Colonic mucosa (tissue), 4 donors: ENCODE results near the gene LDHAL6B. TPM values are rescaled to one million over a fixed set of nuclear protein-coding genes. Genes with fewer than 3 reads are reported as not detected.

Experiments used
- DNase-seq: peaks from one replicate; pipeline ENCODE4 v3.0.0-alpha.2; 2020
- H3K27ac ChIP-seq: fragments of 200-600 bp; one replicate; pipeline ENCODE4 v1.8.0; 2021
- H3K27me3 ChIP-seq: fragments of 200-600 bp; one replicate; pipeline ENCODE4 v1.8.0; 2021
- H3K36me3 ChIP-seq: fragments of 200-600 bp; one replicate; pipeline ENCODE4 v1.8.0; 2021
- H3K4me1 ChIP-seq: fragments of 200-600 bp; one replicate; pipeline ENCODE4 v1.8.0; 2021; ENCODE audit warnings: mild to moderate bottlenecking
- H3K4me3 ChIP-seq: fragments of 200-600 bp; one replicate; pipeline ENCODE4 v1.8.0; 2021
- H3K9ac ChIP-seq, 2 donors: one replicate each; pipeline ENCODE4 v1.7.0; 2013; ENCODE audit warnings: control low read depth in 2 of 2, low read depth in 2 of 2, low read length in 2 of 2
- H3K9me3 ChIP-seq: fragments of 200-600 bp; one replicate; pipeline ENCODE4 v1.8.0; 2021
- CTCF ChIP-seq: fragments of 200-600 bp; IDR thresholded peaks from one replicate; pipeline ENCODE4 v1.8.0; 2022; ENCODE audit warnings: antibody characterized with exemption, mild to moderate bottlenecking
- intact Hi-C: fragments of 100-400 bp; cut with DNase I; formaldehyde crosslinking; loops from one replicate; pipeline ENCODE4 v1.14.1; 2022
- total RNA-seq, 2 donors: library from RNA; stranded (reverse); fragmentation: NEBNext Ultra II Directional in 1 of 2; extraction: Animal tissue kit (Norgen Biotek cat#: 25700) in 1 of 2; gene quantifications; one replicate each; pipeline ENCODE4 v1.2.1, GENCODE V29; 2021
- donor health status: healthy.
- donor health status: DM: no; HTN: no; CAD: no.
- donor health status: DM: no; HTN: no; CAD: no.

The LDHAL6B gene
- total RNA-seq, 2 donors from 2014 or later, result not detected

DNA sequence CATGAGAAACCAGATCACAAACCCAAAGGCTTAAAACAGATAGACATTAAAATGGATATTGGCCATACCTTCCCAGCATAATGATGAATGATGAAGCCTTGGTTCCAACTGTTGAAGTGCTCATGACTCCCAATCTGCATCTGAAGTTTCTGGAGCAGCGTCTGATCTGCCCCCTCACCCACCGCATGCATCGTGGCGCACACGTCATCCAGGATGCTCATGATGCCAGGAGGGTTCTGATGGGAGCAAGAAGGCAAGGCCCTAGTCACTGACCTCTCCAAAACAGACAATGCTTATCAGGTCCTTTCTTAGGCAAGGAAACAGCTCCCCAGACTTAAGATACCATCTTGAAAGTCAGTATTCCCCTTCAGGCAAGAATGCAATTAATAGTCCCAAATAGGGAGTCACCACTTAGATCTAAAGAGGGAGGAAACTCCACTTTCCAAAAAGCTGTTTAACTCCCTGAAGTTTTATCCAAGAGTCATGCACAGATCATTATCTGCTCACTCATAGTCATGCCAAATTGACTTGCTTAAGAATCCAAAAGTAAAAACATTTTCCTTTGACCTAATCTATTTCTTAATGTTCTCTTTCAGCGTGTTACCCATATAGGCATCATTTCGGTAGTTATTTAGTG is 2.1 kb downstream of the LDHAL6B start:
- Histone ChIP-seq H3K9me3 (no peaks in the 10 kb centered on the region), H3K4me1 (no peaks in the 10 kb centered on the region), H3K4me3 (no peak overlapping the region), H3K27me3 (no peaks in the 10 kb centered on the region), H3K36me3 (peaks cover 13% of the 10 kb centered on the region), H3K9ac (no peak overlapping the region), H3K27ac (no peak overlapping the region)
- intact Hi-C loops, result no loop called here
- no peak for TF ChIP-seq CTCF
- DNase-seq, result no peak

DNA sequence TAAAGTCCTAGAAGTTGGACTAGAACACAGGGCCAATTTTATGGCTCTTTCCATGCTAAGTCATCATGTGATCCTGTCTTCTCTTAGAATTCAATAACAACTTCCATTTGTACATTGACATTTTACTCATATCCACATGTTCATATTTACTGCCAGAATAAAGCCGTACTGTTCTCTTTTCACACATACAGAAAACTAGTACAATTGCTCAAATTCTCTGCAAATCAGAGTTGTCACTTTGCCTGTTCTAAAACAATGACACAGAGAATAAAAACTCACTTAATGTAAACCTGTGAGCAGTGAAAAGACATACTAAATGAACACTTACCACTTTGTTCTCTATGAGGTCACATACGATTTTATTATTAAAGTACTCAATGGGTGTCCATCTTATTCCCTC is 3.5 kb downstream of the LDHAL6B start:
- no peak for TF ChIP-seq CTCF
- Histone ChIP-seq H3K27me3 (no peaks in the 10 kb centered on the region), H3K9ac (no peak overlapping the region), H3K36me3 (peaks cover 13% of the 10 kb centered on the region), H3K4me3 (no peak overlapping the region), H3K9me3 (no peaks in the 10 kb centered on the region), H3K4me1 (no peaks in the 10 kb centered on the region), H3K27ac (no peak overlapping the region)
- no peak for DNase-seq
- intact Hi-C loops, result no loop called here

DNA sequence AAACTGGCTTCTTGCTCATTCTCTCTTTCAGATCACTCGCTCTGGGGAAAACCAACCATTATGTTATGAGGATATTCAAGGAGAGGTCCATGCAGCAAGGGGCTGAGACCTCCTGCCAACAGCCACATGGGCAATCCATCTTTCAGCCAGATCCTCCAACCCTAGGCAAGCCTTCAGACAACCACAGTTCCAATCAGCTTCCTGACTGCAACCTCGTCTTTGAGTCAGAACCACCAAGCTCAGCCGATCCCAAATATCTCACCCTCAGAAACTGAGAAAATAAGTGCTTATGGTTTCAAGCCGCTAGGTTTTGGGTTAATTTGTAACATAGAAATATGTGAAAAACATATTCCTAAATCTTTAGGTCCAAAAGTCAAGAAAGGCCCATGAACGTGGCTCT is 10.3 kb downstream of the LDHAL6B start:
- Histone ChIP-seq H3K9ac (no peak overlapping the region), H3K27ac (no peak overlapping the region), H3K4me1 (no peaks in the 10 kb centered on the region), H3K27me3 (no peaks in the 10 kb centered on the region), H3K36me3 (no peaks in the 10 kb centered on the region), H3K4me3 (no peak overlapping the region), H3K9me3 (no peaks in the 10 kb centered on the region)
- no peak for DNase-seq
- intact Hi-C loops, result no loop called here
- no peak for TF ChIP-seq CTCF

DNA sequence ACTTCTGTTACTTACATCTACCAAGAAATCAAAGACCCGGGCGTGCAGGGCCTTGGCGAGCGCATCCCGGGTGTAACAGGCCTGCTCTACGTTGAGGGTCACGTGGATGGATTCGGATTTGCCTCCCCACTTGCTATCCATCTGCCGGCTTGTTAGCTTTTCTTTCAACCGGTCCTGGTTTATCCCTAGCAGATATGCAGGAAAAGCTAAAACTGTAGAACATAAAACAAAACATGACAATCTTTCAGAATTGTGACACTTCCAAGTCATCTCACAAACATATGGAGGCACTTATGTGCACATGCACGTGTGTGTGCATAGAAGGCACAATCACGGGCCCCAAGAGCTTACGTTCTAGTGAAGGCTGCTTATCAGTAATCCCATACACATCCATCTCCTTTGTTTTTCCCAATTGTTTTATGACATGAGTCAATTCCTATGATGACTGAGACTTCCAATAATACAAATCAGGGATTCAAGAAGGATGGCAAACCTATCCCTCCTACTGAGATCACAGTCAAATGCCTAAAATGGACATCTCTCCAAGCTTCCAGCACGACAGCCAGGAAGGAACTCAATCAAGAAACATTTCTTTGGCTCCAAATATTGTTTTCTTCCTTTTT is 11.3 kb downstream of the LDHAL6B start:
- peaks cover 6% of the 10 kb centered on the region for H3K36me3 ChIP-seq
- DNase-seq, result no peak
- H3K4me1 ChIP-seq, result no peaks in the 10 kb centered on the region
- no peaks in the 10 kb centered on the region for H3K9me3 ChIP-seq
- no peak overlapping the region for H3K27ac ChIP-seq
- no peak for TF ChIP-seq CTCF
- H3K9ac ChIP-seq, result no peak overlapping the region
- intact Hi-C loops, result no loop called here
- no peaks in the 10 kb centered on the region for H3K27me3 ChIP-seq
- H3K4me3 ChIP-seq, result no peak overlapping the region

DNA sequence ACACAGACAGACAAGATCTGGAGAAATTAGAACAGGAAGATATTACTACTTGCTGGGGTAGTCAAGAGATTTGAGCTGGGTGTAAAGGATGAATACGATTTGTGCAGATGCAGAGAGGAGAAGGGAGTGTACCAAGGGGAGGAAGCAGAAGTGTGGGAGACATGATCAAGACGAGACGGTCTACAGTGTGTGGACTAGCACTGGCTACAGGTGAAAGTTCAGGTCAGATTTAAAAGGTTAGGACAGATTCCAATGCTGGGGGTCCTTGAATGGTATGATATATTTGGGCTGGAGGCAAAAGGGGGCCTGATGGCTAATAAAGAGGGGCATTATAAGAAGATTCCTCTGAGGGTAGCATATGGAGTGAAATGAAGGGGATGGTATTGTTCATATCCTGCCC is 12.1 kb downstream of the LDHAL6B start:
- Histone ChIP-seq H3K36me3 (peaks cover 6% of the 10 kb centered on the region), H3K9me3 (no peaks in the 10 kb centered on the region), H3K27me3 (no peaks in the 10 kb centered on the region), H3K9ac (no peak overlapping the region), H3K4me1 (no peaks in the 10 kb centered on the region), H3K4me3 (no peak overlapping the region), H3K27ac (no peak overlapping the region)
- no peak for DNase-seq
- TF ChIP-seq CTCF, result no peak
- intact Hi-C loops, result no loop called here
